Panc1 (cell line): ENCODE results near the gene KDM1A.

Source experiments
- CTCF ChIP-seq: fragments of 450-650 bp; IDR thresholded peaks from 2 replicates; pipeline ENCODE4 v1.5.1; 2017; ENCODE audit warnings: mild to moderate bottlenecking
- POLR2AphosphoS5 ChIP-seq: IDR thresholded peaks from 2 replicates; pipeline ENCODE4 v1.6.1; 2012; ENCODE audit warnings: mild to moderate bottlenecking, low read depth, low read length, moderate library complexity
- SIN3A ChIP-seq: IDR thresholded peaks from 2 replicates; pipeline ENCODE4 v1.6.1; 2012; ENCODE audit warnings: low read depth, mild to moderate bottlenecking, low read length, moderate library complexity, borderline replicate concordance; ENCODE audit not compliant: insufficient read depth
- TCF7L2 ChIP-seq: IDR thresholded peaks from 2 replicates; pipeline ENCODE4 v1.6.1; 2011; ENCODE audit warnings: mild to moderate bottlenecking, low read depth, low read length, inconsistent platforms

DNA sequence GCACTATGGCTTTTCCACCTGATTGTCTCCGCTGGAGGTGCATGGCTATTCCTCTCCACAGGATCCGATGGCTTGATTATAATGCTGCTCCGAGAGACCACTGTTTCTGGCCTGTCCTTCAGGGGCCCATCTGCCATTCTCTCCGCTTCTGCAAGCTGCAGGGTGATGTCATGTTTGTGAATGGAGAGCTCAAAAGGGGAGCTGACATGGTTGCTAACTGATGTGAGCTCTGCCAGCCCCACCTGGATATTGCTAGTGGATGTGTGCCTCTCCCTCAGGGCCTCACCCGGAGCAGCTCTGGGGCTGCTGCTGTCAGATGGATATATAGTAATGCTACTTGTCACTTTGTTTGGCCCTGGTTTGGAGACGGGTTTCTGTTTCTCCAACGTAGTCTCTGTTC is 72.3 kb downstream of the KDM1A start:
- TF ChIP-seq CTCF = no peak
- no peak for TF ChIP-seq POLR2AphosphoS5
- no peak for TF ChIP-seq TCF7L2
- TF ChIP-seq SIN3A = no peak
